ENCODE results near the gene CTSO. TPM values are rescaled to one million over a fixed set of nuclear protein-coding genes. Genes with fewer than 3 reads are reported as not detected.

CTSO gene
- total and polyA plus RNA-seq, 2 experiments from 2014 or later = 0.44 to 0.83 TPM

DNA sequence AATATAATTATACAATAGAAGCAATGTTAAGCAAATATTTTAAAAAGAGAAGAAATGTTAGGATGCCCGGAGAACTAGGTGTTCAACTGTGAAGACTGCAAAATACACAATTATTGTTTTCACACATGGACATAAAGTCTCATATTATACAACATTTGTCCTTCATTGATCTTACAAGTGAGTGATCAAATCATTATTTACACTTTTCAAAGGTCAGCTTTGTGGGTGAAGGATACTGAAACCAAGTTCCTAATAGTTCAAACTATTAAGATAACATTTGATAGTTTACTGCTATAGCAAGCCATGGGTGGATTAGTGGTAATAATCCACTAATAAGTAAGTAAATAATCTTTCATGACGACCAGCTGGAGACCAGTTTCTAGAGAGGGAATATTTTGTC is 23.3 kb downstream of the CTSO start:
- H3K4me3 ChIP-seq = no peak overlapping the region
- no peaks in the 10 kb centered on the region for H3K27me3 ChIP-seq (ENCODE audit: insufficient read depth)
- H3F3A ChIP-seq (replicated peaks; ENCODE audit: low read depth) = no peaks in the 10 kb centered on the region
- Mint-ChIP-seq H3K9me3 (peaks cover 29% of the 10 kb centered on the region), H3K27ac (no peak overlapping the region), H3K36me3 (ENCODE audit: low read depth) (peaks cover 23% of the 10 kb centered on the region), H3K4me1 (no peaks in the 10 kb centered on the region), H3K4me3 (no peak overlapping the region), H3K27me3 (ENCODE audit: insufficient read depth, low read depth, poor library complexity) (no peaks in the 10 kb centered on the region)
- no peak overlapping the region for H3K4me2 ChIP-seq
- TF ChIP-seq, protein P1, sequence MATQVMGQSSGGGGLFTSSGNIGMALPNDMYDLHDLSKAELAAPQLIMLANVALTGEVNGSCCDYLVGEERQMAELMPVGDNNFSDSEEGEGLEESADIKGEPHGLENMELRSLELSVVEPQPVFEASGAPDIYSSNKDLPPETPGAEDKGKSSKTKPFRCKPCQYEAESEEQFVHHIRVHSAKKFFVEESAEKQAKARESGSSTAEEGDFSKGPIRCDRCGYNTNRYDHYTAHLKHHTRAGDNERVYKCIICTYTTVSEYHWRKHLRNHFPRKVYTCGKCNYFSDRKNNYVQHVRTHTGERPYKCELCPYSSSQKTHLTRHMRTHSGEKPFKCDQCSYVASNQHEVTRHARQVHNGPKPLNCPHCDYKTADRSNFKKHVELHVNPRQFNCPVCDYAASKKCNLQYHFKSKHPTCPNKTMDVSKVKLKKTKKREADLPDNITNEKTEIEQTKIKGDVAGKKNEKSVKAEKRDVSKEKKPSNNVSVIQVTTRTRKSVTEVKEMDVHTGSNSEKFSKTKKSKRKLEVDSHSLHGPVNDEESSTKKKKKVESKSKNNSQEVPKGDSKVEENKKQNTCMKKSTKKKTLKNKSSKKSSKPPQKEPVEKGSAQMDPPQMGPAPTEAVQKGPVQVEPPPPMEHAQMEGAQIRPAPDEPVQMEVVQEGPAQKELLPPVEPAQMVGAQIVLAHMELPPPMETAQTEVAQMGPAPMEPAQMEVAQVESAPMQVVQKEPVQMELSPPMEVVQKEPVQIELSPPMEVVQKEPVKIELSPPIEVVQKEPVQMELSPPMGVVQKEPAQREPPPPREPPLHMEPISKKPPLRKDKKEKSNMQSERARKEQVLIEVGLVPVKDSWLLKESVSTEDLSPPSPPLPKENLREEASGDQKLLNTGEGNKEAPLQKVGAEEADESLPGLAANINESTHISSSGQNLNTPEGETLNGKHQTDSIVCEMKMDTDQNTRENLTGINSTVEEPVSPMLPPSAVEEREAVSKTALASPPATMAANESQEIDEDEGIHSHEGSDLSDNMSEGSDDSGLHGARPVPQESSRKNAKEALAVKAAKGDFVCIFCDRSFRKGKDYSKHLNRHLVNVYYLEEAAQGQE (IDR thresholded peaks at IDR 0.05; ENCODE audit: unreplicated experiment) = no peak
- TF ChIP-seq ZNF331 (CRISPR knock-in tag; IDR thresholded peaks at IDR 0.05; ENCODE audit: low read depth) (no peak), NANOG (IDR thresholded peaks at IDR 0.05; ENCODE audit: borderline replicate concordance) (no peak), EZH2 (IDR thresholded peaks at IDR 0.05; ENCODE audit: low read depth, unreplicated experiment) (no peak), CREB1 (CRISPR knock-in tag; IDR thresholded peaks at IDR 0.05; ENCODE audit: low read depth) (no peak), STAT1 (IDR thresholded peaks at IDR 0.05; ENCODE audit: unreplicated experiment) (no peak), JUNB (IDR thresholded peaks at IDR 0.05; ENCODE audit: unreplicated experiment) (no peak), POLR2AphosphoS5 (IDR thresholded peaks at IDR 0.05; ENCODE audit: low read depth) (no peak), ZNF114 (CRISPR knock-in tag; IDR thresholded peaks at IDR 0.05) (no peak), EZH2phosphoT487 (IDR thresholded peaks at IDR 0.05; ENCODE audit: unreplicated experiment) (no peak)
- TF ChIP-seq, protein P2, sequence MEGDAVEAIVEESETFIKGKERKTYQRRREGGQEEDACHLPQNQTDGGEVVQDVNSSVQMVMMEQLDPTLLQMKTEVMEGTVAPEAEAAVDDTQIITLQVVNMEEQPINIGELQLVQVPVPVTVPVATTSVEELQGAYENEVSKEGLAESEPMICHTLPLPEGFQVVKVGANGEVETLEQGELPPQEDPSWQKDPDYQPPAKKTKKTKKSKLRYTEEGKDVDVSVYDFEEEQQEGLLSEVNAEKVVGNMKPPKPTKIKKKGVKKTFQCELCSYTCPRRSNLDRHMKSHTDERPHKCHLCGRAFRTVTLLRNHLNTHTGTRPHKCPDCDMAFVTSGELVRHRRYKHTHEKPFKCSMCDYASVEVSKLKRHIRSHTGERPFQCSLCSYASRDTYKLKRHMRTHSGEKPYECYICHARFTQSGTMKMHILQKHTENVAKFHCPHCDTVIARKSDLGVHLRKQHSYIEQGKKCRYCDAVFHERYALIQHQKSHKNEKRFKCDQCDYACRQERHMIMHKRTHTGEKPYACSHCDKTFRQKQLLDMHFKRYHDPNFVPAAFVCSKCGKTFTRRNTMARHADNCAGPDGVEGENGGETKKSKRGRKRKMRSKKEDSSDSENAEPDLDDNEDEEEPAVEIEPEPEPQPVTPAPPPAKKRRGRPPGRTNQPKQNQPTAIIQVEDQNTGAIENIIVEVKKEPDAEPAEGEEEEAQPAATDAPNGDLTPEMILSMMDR (conservative IDR thresholded peaks at IDR 0.05; ENCODE audit: low read depth in 2 of 2) = no peak
- TF ChIP-seq, protein P3, sequence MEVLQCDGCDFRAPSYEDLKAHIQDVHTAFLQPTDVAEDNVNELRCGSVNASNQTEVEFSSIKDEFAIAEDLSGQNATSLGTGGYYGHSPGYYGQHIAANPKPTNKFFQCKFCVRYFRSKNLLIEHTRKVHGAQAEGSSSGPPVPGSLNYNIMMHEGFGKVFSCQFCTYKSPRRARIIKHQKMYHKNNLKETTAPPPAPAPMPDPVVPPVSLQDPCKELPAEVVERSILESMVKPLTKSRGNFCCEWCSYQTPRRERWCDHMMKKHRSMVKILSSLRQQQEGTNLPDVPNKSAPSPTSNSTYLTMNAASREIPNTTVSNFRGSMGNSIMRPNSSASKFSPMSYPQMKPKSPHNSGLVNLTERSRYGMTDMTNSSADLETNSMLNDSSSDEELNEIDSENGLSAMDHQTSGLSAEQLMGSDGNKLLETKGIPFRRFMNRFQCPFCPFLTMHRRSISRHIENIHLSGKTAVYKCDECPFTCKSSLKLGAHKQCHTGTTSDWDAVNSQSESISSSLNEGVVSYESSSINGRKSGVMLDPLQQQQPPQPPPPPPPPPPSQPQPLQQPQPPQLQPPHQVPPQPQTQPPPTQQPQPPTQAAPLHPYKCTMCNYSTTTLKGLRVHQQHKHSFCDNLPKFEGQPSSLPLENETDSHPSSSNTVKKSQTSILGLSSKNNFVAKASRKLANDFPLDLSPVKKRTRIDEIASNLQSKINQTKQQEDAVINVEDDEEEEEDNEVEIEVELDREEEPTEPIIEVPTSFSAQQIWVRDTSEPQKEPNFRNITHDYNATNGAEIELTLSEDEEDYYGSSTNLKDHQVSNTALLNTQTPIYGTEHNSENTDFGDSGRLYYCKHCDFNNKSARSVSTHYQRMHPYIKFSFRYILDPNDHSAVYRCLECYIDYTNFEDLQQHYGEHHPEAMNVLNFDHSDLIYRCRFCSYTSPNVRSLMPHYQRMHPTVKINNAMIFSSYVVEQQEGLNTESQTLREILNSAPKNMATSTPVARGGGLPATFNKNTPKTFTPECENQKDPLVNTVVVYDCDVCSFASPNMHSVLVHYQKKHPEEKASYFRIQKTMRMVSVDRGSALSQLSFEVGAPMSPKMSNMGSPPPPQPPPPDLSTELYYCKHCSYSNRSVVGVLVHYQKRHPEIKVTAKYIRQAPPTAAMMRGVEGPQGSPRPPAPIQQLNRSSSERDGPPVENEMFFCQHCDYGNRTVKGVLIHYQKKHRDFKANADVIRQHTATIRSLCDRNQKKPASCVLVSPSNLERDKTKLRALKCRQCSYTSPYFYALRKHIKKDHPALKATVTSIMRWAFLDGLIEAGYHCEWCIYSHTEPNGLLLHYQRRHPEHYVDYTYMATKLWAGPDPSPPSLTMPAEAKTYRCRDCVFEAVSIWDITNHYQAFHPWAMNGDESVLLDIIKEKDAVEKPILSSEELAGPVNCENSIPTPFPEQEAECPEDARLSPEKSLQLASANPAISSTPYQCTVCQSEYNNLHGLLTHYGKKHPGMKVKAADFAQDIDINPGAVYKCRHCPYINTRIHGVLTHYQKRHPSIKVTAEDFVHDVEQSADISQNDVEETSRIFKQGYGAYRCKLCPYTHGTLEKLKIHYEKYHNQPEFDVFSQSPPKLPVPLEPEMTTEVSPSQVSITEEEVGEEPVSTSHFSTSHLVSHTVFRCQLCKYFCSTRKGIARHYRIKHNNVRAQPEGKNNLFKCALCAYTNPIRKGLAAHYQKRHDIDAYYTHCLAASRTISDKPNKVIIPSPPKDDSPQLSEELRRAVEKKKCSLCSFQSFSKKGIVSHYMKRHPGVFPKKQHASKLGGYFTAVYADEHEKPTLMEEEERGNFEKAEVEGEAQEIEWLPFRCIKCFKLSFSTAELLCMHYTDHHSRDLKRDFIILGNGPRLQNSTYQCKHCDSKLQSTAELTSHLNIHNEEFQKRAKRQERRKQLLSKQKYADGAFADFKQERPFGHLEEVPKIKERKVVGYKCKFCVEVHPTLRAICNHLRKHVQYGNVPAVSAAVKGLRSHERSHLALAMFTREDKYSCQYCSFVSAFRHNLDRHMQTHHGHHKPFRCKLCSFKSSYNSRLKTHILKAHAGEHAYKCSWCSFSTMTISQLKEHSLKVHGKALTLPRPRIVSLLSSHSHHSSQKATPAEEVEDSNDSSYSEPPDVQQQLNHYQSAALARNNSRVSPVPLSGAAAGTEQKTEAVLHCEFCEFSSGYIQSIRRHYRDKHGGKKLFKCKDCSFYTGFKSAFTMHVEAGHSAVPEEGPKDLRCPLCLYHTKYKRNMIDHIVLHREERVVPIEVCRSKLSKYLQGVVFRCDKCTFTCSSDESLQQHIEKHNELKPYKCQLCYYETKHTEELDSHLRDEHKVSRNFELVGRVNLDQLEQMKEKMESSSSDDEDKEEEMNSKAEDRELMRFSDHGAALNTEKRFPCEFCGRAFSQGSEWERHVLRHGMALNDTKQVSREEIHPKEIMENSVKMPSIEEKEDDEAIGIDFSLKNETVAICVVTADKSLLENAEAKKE (CRISPR knock-in tag; IDR thresholded peaks at IDR 0.05) = no peak
- TF ChIP-seq, protein P4, sequence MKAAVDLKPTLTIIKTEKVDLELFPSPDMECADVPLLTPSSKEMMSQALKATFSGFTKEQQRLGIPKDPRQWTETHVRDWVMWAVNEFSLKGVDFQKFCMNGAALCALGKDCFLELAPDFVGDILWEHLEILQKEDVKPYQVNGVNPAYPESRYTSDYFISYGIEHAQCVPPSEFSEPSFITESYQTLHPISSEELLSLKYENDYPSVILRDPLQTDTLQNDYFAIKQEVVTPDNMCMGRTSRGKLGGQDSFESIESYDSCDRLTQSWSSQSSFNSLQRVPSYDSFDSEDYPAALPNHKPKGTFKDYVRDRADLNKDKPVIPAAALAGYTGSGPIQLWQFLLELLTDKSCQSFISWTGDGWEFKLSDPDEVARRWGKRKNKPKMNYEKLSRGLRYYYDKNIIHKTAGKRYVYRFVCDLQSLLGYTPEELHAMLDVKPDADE (IDR thresholded peaks at IDR 0.05) = no peak
- DNase-seq (ENCODE audit: low spot score) (no peak), ATAC-seq (no peak)
- no peaks in the 10 kb centered on the region for H3K4me1 ChIP-seq (ENCODE audit: insufficient read depth)
- no peaks in the 10 kb centered on the region for H4K20me1 ChIP-seq (replicated peaks; ENCODE audit: insufficient read depth)
- H3K9me2 ChIP-seq (ENCODE audit: insufficient read depth) = no peaks in the 10 kb centered on the region
- H3K36me3 ChIP-seq (ENCODE audit: insufficient read depth) = peaks cover 13% of the 10 kb centered on the region
- H3K79me2 ChIP-seq (replicated peaks; ENCODE audit: insufficient read depth) = no peaks in the 10 kb centered on the region
- no peak overlapping the region for H3K27ac ChIP-seq (ENCODE audit: low read depth)
- H2AFZ ChIP-seq = no peak overlapping the region

All from GM23338 (cell line).